ENCODE results near the gene MAP4K1. TPM values are rescaled to one million over a fixed set of nuclear protein-coding genes. Genes with fewer than 3 reads are reported as not detected.

The MAP4K1 gene
- total RNA-seq, 1 donor from 2014 or later, result 1.7 TPM

DNA sequence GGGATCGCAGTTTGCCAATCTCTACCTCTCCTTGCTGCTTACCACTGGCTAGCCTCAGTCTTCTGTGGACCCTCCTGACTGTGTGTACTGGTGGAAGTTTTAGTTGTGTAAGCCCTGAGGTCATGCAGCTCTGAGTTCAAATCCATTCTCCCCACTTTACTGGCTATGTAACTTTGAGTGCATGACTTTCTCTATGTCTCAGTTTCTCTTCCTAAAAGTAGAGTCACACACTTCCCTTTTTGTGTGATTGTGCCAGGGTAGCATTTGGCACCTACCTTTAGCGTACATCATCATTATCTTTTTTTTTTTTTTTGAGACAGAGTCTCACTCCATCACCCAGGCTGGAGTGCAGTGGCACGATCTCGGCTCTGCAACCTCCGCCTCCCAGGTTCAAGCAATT, 70.3 kb downstream of the MAP4K1 start:
- Mint-ChIP-seq H3K36me3 (ENCODE audit: low read depth, unreplicated experiment) (no peaks in the 10 kb centered on the region), H3K9me3 (ENCODE audit: unreplicated experiment) (peaks cover 2% of the 10 kb centered on the region), H3K4me3 (ENCODE audit: unreplicated experiment) (no peak overlapping the region), H3K27me3 (ENCODE audit: low read depth, unreplicated experiment) (no peaks in the 10 kb centered on the region), H3K27ac (ENCODE audit: unreplicated experiment) (no peak overlapping the region), H3K4me1 (ENCODE audit: low read depth, unreplicated experiment) (peaks cover 6% of the 10 kb centered on the region)
- Histone ChIP-seq H3K4me1 (ENCODE audit: insufficient read depth, low read length) (peaks cover 7% of the 10 kb centered on the region), H3K27me3 (ENCODE audit: insufficient read depth, low read length) (peaks cover 4% of the 10 kb centered on the region), H3K4me3 (ENCODE audit: insufficient read depth, low read depth, low read length) (no peak overlapping the region), H3K4me2 (ENCODE audit: low read length) (no peak overlapping the region), H3K27ac (ENCODE audit: low read depth, low read length) (no peak overlapping the region), H3K36me3 (ENCODE audit: insufficient read depth, low read length) (no peaks in the 10 kb centered on the region), H3K9ac (ENCODE audit: low read length) (no peak overlapping the region), H4K20me1 (ENCODE audit: insufficient read depth, low read length) (no peaks in the 10 kb centered on the region), H2AFZ (ENCODE audit: low read depth, low read length) (no peak overlapping the region), H3K9me3 (ENCODE audit: insufficient read depth, low read depth, low read length) (no peaks in the 10 kb centered on the region), H3K79me2 (ENCODE audit: insufficient read depth, low read length) (no peaks in the 10 kb centered on the region)
- FAIRE-seq (no peak), DNase-seq (ENCODE audit: low read depth) (no peak)
- TF ChIP-seq EZH2 (IDR thresholded peaks at IDR 0.05; ENCODE audit: insufficient read depth, low read length), result no peak
- TF ChIP-seq, protein P1, sequence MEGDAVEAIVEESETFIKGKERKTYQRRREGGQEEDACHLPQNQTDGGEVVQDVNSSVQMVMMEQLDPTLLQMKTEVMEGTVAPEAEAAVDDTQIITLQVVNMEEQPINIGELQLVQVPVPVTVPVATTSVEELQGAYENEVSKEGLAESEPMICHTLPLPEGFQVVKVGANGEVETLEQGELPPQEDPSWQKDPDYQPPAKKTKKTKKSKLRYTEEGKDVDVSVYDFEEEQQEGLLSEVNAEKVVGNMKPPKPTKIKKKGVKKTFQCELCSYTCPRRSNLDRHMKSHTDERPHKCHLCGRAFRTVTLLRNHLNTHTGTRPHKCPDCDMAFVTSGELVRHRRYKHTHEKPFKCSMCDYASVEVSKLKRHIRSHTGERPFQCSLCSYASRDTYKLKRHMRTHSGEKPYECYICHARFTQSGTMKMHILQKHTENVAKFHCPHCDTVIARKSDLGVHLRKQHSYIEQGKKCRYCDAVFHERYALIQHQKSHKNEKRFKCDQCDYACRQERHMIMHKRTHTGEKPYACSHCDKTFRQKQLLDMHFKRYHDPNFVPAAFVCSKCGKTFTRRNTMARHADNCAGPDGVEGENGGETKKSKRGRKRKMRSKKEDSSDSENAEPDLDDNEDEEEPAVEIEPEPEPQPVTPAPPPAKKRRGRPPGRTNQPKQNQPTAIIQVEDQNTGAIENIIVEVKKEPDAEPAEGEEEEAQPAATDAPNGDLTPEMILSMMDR (IDR thresholded peaks at IDR 0.05; ENCODE audit: insufficient read depth, low read depth, low read length), result no peak

DNA sequence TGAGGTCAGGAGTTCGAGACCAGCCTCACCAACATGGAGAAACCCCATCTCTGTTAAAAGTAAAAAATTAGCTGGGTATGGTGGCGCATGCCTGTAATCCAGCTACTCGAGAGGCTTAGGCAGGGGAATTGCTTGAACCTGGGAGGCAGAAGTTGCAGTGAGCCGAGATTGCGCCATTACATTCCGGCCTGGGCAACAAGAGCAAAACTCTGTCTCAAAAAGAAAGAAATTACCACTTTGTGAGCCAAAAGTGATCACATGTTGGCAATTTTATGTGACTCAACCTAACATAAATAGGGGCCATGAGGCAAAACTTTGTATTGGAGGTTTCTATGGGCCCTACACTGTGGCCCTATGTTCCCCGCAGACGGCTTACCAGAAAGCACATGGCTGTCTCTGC, 72.2 kb downstream of the MAP4K1 start:
- Histone ChIP-seq H3K27me3 (ENCODE audit: insufficient read depth, low read length) (peaks cover 4% of the 10 kb centered on the region), H3K79me2 (ENCODE audit: insufficient read depth, low read length) (no peaks in the 10 kb centered on the region), H3K9ac (ENCODE audit: low read length) (no peak overlapping the region), H4K20me1 (ENCODE audit: insufficient read depth, low read length) (no peaks in the 10 kb centered on the region), H3K9me3 (ENCODE audit: insufficient read depth, low read depth, low read length) (no peaks in the 10 kb centered on the region), H2AFZ (ENCODE audit: low read depth, low read length) (no peak overlapping the region), H3K4me2 (ENCODE audit: low read length) (no peak overlapping the region), H3K4me1 (ENCODE audit: insufficient read depth, low read length) (peaks cover 7% of the 10 kb centered on the region), H3K36me3 (ENCODE audit: insufficient read depth, low read length) (no peaks in the 10 kb centered on the region), H3K4me3 (ENCODE audit: insufficient read depth, low read depth, low read length) (no peak overlapping the region), H3K27ac (ENCODE audit: low read depth, low read length) (no peak overlapping the region)
- H3K9me3 Mint-ChIP-seq (ENCODE audit: unreplicated experiment), result peaks cover 2% of the 10 kb centered on the region
- DNase-seq (ENCODE audit: low read depth), result no peak
- no peak for FAIRE-seq
- no peak overlapping the region for H3K27ac Mint-ChIP-seq (ENCODE audit: unreplicated experiment)
- no peaks in the 10 kb centered on the region for H3K27me3 Mint-ChIP-seq (ENCODE audit: low read depth, unreplicated experiment)
- no peak for TF ChIP-seq EZH2 (IDR thresholded peaks at IDR 0.05; ENCODE audit: insufficient read depth, low read length)
- TF ChIP-seq, protein P1 (IDR thresholded peaks at IDR 0.05; ENCODE audit: insufficient read depth, low read depth, low read length), result no peak
- H3K36me3 Mint-ChIP-seq (ENCODE audit: low read depth, unreplicated experiment), result no peaks in the 10 kb centered on the region
- H3K4me1 Mint-ChIP-seq (ENCODE audit: low read depth, unreplicated experiment), result peaks cover 6% of the 10 kb centered on the region
- no peak overlapping the region for H3K4me3 Mint-ChIP-seq (ENCODE audit: unreplicated experiment)

DNA sequence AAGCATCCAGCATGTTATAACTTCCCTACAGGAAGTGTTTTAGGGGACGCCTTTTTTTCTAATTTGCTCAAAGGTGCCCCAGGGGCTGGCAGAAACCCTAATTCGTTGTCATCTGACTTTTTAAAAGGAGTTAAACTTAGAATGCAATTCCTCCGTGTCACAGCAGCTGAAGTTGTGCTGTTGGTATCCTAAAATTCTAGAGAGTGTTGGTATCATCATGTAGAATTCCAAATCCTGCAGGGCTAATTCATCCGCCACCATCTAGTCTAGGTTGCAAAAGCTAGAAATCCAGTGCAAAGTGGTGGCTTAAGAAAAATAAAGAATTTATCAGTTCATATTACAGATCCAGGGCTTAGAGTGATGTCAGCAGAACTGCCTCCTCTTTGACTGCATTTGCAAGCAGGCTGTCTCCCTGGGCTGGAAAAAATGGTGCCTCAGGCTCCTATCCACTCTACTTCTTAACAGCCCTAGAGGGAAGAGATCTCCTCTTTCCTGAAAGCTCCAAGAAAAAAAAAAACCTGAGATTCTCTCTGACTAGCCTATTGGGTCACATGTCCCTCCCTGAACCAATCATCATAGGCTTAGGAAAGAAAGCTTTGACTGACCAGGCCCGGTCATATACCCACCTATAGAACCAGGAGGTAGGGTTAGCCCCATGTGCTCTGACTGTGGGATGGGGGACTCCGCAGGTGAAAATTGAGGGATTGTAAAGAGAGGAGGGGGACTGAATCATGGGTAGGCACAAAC, 73.0 kb downstream of the MAP4K1 start:
- Mint-ChIP-seq H3K9me3 (ENCODE audit: unreplicated experiment) (peaks cover 2% of the 10 kb centered on the region), H3K4me3 (ENCODE audit: unreplicated experiment) (peak overlapping the region; percentile 14), H3K4me1 (ENCODE audit: low read depth, unreplicated experiment) (peaks cover 6% of the 10 kb centered on the region), H3K27ac (ENCODE audit: unreplicated experiment) (no peak overlapping the region), H3K36me3 (ENCODE audit: low read depth, unreplicated experiment) (no peaks in the 10 kb centered on the region), H3K27me3 (ENCODE audit: low read depth, unreplicated experiment) (no peaks in the 10 kb centered on the region)
- peak overlapping the region; percentile 43 for H3K9ac ChIP-seq (ENCODE audit: low read length)
- TF ChIP-seq, protein P1 (IDR thresholded peaks at IDR 0.05; ENCODE audit: insufficient read depth, low read depth, low read length), result no peak
- TF ChIP-seq EZH2 (IDR thresholded peaks at IDR 0.05; ENCODE audit: insufficient read depth, low read length), result no peak
- H2AFZ ChIP-seq (ENCODE audit: low read depth, low read length), result peak overlapping the region; percentile 58
- H3K4me1 ChIP-seq (ENCODE audit: insufficient read depth, low read length), result peaks cover 7% of the 10 kb centered on the region
- no peaks in the 10 kb centered on the region for H3K27me3 ChIP-seq (ENCODE audit: insufficient read depth, low read length)
- no peaks in the 10 kb centered on the region for H3K9me3 ChIP-seq (ENCODE audit: insufficient read depth, low read depth, low read length)
- no peaks in the 10 kb centered on the region for H3K36me3 ChIP-seq (ENCODE audit: insufficient read depth, low read length)
- no peak for FAIRE-seq
- H3K4me2 ChIP-seq (ENCODE audit: low read length), result peak overlapping the region; percentile 77
- H3K79me2 ChIP-seq (ENCODE audit: insufficient read depth, low read length), result no peaks in the 10 kb centered on the region
- no peak overlapping the region for H3K4me3 ChIP-seq (ENCODE audit: insufficient read depth, low read depth, low read length)
- no peak for DNase-seq (ENCODE audit: low read depth)
- H4K20me1 ChIP-seq (ENCODE audit: insufficient read depth, low read length), result no peaks in the 10 kb centered on the region
- no peak overlapping the region for H3K27ac ChIP-seq (ENCODE audit: low read depth, low read length)

Measured in astrocyte (in vitro differentiated cells and primary cell).